Measurements from ENCODE around the gene SDK1.

The SDK1 gene

DNA sequence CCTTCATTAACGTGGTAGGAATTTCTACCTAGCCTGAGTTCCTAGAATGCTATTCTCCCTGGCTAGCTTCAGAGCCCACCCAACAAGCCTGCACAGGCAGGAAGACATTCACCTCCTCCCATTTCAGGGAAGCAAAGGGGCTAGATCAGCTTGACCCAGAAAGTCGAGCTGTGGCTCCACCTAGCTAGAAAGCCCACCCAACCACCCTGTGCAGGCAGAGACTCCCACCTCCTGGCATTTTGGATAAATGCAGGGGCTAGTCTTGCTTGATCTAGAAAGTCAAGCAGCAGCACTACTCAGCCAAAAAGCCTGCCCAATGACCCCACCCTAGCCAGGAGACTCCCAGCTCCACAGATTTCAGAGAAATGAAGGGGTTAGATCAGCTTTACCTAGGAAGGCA lies 479.5 kb downstream of the SDK1 start:
- no peak for DNase-seq (ENCODE audit: low read depth)
- no peak overlapping the region for H3K4me3 ChIP-seq (ENCODE audit: control insufficient read depth, low read depth, low read length)
- TF ChIP-seq, protein P1, sequence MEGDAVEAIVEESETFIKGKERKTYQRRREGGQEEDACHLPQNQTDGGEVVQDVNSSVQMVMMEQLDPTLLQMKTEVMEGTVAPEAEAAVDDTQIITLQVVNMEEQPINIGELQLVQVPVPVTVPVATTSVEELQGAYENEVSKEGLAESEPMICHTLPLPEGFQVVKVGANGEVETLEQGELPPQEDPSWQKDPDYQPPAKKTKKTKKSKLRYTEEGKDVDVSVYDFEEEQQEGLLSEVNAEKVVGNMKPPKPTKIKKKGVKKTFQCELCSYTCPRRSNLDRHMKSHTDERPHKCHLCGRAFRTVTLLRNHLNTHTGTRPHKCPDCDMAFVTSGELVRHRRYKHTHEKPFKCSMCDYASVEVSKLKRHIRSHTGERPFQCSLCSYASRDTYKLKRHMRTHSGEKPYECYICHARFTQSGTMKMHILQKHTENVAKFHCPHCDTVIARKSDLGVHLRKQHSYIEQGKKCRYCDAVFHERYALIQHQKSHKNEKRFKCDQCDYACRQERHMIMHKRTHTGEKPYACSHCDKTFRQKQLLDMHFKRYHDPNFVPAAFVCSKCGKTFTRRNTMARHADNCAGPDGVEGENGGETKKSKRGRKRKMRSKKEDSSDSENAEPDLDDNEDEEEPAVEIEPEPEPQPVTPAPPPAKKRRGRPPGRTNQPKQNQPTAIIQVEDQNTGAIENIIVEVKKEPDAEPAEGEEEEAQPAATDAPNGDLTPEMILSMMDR (conservative IDR thresholded peaks at IDR 0.05; ENCODE audit: control insufficient read depth, insufficient read depth, low read depth, low read length) = no peak

DNA sequence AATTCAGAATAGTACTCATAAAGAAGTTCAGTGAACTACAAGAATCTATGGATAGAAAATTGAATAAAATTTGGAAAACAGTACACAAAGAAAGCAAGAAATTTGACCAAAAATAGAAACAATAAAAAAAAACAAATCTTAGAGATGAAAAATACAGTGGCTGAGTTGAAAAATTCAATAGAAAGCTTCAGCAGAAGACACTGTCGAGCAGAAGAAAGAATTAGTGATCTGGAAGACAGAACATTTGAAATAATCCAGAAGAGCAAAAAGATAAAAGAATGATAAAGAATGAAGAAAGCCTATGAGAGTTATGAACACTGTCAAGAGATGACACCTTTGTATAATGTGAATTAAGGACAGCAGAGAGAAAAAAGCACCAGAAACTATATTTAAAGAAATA lies 480.6 kb downstream of the SDK1 start:
- H3K4me3 ChIP-seq (ENCODE audit: control insufficient read depth, low read depth, low read length) = no peak overlapping the region
- TF ChIP-seq, protein P1 (conservative IDR thresholded peaks at IDR 0.05; ENCODE audit: control insufficient read depth, insufficient read depth, low read depth, low read length) = no peak
- no peak for DNase-seq (ENCODE audit: low read depth)

DNA sequence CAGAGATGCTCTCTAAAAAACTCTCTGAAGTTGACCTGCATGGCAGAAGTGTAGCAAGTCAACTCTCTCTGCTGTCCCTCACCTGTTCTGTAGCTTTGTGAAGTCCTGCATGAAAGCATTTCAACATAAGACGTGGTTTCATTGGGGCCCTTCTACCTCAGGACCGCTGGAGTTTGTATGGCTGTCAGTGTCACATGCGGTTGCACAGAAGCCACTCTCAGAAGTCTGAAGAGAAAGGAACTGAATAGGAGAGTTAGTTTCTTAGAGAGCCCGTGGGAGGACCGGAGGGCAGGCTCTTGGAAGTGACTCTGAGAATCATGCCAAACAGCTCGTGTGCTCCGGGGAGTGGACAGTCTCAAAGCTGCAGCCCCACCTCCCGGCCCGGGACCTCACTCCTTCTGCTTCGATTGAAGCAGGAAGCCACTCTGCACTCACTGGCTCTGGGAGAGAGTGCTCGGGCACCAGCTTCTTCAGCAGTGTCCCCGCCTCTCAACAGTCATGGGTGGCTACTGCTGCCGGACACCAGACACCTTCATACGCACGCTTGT lies 486.7 kb downstream of the SDK1 start:
- no peak overlapping the region for H3K4me3 ChIP-seq (ENCODE audit: control insufficient read depth, low read depth, low read length)
- DNase-seq (ENCODE audit: low read depth) = no peak
- TF ChIP-seq, protein P1 (conservative IDR thresholded peaks at IDR 0.05; ENCODE audit: control insufficient read depth, insufficient read depth, low read depth, low read length) = no peak

DNA sequence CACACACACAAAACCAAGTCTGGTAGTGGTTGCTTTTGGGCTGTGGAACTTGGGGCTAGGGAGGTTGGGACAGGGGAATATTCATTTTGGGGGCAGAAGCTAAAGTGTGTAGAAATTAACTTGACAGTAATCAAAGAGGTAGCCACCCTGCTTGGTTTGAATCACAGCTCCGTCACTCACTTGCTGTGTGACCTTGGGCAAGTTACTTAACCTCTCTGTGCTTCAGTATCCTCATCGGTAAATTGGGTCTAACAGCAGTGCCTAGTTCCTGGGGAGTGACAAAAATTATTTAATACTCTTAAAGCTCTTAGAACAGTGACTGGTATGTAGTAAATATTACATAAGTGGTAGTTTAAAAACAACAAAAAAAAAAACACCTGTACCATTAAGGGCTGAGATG lies 489.8 kb downstream of the SDK1 start:
- no peak for DNase-seq (ENCODE audit: low read depth)
- H3K4me3 ChIP-seq (ENCODE audit: control insufficient read depth, low read depth, low read length) = no peak overlapping the region
- TF ChIP-seq, protein P1 (conservative IDR thresholded peaks at IDR 0.05; ENCODE audit: control insufficient read depth, insufficient read depth, low read depth, low read length) = no peak

DNA sequence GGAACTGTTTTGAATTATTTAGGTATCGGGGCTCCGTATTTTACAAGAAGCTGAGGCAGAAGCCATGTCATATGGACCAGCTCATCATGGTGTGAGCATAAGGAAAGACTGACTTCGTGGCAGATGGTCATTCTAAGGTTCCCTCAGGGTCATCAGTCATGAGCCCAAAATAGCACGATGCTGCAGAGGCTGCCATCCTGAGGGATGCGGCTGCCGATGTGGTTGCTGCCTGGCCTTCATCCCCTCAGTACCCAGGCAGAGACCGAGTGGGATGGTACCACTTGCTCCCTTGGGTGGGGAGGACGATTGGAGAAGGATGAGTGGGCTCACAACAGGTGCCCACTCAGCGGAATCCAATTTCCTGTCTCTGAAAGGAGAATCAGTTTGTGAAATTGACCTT lies 490.3 kb downstream of the SDK1 start:
- H3K4me3 ChIP-seq (ENCODE audit: control insufficient read depth, low read depth, low read length) = no peak overlapping the region
- TF ChIP-seq, protein P1 (conservative IDR thresholded peaks at IDR 0.05; ENCODE audit: control insufficient read depth, insufficient read depth, low read depth, low read length) = no peak
- DNase-seq (ENCODE audit: low read depth) = no peak

DNA sequence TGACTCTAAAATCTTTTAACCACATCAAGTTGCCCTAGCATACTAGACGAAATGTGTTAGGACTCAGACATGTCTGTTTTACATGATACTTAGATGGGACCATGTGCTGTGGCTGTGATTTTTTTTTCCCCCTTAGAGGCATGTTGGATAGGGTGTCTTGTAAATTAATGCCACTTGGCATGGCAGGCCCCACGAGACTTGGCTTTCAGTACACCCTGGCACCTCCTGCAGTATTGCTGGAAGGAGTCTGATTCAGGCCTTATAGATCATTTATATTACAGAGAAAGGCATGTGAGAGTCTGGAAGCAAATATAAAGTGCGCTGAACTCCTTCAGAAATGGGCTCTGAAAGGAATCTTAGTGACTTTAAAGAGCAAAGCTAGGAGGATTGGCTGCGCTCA lies 494.1 kb downstream of the SDK1 start:
- no peak for DNase-seq (ENCODE audit: low read depth)
- TF ChIP-seq, protein P1 (conservative IDR thresholded peaks at IDR 0.05; ENCODE audit: control insufficient read depth, insufficient read depth, low read depth, low read length) = no peak
- H3K4me3 ChIP-seq (ENCODE audit: control insufficient read depth, low read depth, low read length) = no peak overlapping the region

DNA sequence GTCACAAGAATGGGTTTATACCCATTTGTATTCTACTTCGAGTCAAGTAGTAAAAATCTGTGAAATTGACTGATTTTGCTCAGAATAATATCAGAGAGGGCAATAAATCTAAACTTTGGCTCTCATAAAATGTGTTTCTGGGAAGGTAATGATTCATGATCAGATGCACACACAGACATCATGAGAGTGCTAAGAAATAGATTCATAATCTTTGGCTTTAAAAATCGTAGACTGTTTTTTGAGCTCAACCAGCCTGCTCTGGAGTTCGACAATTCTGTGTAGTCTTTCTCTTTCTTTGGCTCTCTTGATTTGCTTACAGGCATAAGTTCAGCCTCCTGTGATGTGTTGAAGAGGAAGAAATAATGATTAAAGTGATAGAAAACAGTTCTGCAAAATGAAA lies 494.7 kb downstream of the SDK1 start:
- TF ChIP-seq, protein P1 (conservative IDR thresholded peaks at IDR 0.05; ENCODE audit: control insufficient read depth, insufficient read depth, low read depth, low read length) = no peak

More for the DNA sequence above, 494.7 kb downstream of the SDK1 start:
- DNase-seq (ENCODE audit: low read depth) = no peak
- no peak overlapping the region for H3K4me3 ChIP-seq (ENCODE audit: control insufficient read depth, low read depth, low read length)

Data from fibroblast of mammary gland (primary cell).